WI38 (cell line): Measurements from ENCODE around the gene SPATA6L.

Experiments
- H3K4me3 ChIP-seq: 2 replicates; pipeline ENCODE4 v1.5.1; 2011; ENCODE audit warnings: low read depth, mild to moderate bottlenecking, control low read depth, low read length
- TF ChIP-seq, protein P1 (sequence below): IDR thresholded peaks from 2 replicates; pipeline ENCODE4 v1.5.1; 2012; ENCODE audit warnings: low read depth, mild to moderate bottlenecking, control low read depth, low read length

SPATA6L gene

DNA sequence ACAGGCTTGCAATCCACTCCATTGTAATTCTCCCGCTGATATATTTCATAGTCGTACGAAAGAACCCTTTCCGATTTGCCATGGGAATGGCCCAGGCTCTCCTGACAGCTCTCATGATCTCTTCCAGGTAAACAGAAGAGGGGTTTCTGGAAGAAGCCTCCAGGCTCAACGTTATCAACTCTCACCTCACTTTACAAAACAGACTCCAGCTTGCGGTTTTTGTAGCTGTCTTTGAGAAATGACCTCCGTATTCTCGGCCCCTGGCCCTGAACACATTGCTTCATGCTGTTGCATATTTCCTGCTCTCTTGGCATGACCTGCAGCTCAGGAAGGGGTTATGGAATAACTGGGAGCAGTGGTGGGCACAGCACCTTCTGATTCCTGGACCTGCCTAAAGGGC lies 90.3 kb downstream of the SPATA6L start:
- TF ChIP-seq, protein P1, sequence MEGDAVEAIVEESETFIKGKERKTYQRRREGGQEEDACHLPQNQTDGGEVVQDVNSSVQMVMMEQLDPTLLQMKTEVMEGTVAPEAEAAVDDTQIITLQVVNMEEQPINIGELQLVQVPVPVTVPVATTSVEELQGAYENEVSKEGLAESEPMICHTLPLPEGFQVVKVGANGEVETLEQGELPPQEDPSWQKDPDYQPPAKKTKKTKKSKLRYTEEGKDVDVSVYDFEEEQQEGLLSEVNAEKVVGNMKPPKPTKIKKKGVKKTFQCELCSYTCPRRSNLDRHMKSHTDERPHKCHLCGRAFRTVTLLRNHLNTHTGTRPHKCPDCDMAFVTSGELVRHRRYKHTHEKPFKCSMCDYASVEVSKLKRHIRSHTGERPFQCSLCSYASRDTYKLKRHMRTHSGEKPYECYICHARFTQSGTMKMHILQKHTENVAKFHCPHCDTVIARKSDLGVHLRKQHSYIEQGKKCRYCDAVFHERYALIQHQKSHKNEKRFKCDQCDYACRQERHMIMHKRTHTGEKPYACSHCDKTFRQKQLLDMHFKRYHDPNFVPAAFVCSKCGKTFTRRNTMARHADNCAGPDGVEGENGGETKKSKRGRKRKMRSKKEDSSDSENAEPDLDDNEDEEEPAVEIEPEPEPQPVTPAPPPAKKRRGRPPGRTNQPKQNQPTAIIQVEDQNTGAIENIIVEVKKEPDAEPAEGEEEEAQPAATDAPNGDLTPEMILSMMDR = no peak
- no peak overlapping the region for H3K4me3 ChIP-seq

- H3K4me3 ChIP-seq = no peak overlapping the region
- TF ChIP-seq, protein P1 = no peak
Measured at GRCh38 chr9:4574657-4575243, 91.5 kb downstream of the SPATA6L start.

DNA sequence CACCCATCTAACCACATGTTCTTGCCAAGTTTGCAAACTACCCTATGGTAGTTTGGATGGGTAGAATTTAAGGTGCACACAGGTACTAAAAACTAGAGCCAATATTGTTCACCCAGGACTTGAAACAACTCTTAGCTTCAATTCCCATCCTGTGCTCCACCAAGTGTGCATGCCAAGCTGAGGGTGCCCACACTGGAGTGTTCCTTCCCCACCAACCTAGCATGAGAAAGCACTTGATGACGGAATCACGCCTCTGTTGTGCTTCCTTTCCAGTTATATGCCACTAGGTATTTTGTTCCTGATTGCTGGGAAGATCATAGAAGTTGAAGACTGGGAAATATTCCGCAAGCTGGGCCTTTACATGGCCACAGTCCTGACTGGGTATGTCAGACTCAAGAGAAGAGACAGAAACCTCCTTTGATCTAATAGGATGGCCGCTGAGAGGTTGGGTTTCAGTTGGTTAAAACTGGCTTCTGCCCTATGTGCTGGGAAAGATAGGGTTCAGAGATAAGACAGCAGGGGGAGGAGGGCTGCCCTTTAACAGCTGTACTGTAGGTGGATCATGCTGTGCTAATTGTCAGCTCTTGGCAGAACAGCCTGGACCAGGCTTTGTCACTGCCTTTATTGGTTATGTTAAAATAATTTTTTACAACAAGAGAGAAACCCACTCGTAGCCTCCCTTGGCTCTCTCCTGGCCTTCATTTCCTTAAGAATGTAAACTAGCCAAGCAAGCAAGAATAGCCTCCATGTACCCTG lies 92.5 kb downstream of the SPATA6L start:
- TF ChIP-seq, protein P1 = no peak

GRCh38 chr9:4573176-4573575 lies 93.1 kb downstream of the SPATA6L start:
- TF ChIP-seq, protein P1 = no peak
- no peak overlapping the region for H3K4me3 ChIP-seq

More for the DNA sequence above, 92.5 kb downstream of the SPATA6L start:
- H3K4me3 ChIP-seq = no peak overlapping the region

GRCh38 chr9:4572184-4572826 lies 94.0 kb downstream of the SPATA6L start:
- H3K4me3 ChIP-seq = no peak overlapping the region
- TF ChIP-seq, protein P1 = no peak

DNA sequence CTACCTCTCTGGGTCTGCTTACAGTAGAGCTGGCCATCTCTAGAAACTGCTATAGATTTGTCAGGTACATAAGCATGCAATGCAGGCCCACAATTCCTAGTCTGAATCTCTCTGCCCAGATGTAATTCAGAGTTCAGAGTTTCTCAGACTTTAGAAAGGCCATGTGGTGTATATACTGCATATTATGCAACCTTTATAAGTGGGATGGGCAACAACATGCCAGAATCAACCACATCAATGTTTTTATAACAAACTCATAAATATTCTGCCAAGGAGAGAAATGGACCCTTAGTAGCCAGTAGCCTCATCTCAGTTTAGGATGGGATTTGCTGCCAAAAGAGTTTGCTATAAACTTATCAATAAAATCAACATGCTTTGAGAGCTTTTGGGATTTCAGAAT lies 97.2 kb downstream of the SPATA6L start:
- H3K4me3 ChIP-seq = no peak overlapping the region
- TF ChIP-seq, protein P1 = no peak

DNA sequence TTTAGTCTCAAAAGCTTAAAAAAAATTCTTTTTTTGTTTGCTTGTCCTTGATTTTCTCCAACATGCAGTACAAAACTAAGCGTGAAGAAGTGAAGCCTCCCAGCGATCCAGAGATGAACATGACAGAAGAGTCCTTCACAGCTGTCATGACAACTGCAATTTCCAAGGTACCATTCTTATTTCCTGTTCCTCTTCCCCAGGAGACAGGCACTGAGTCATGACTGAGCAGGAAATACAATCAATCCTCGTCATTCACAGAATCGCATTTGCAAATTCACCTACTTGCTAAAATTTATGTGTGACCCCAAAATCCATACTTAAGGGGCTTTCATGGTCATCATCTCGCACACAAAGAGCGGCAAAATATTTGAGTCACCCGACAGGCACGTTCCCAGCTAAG lies 98.7 kb downstream of the SPATA6L start:
- TF ChIP-seq, protein P1 = no peak
- no peak overlapping the region for H3K4me3 ChIP-seq
